Fibroblast of villous mesenchyme (primary cell): ENCODE measurements around the gene MOGAT1. TPM values are rescaled to one million over a fixed set of nuclear protein-coding genes. Genes with fewer than 3 reads are reported as not detected.

Experiments
- DNase-seq: peaks from one replicate; pipeline ENCODE4 v3.0.0-alpha.2; 2010; ENCODE audit warnings: low read depth
- H3K4me3 ChIP-seq: 2 replicates; pipeline ENCODE4 v1.5.1; 2011; ENCODE audit warnings: low read depth, mild to moderate bottlenecking, low read length
- CTCF ChIP-seq: IDR thresholded peaks from 2 replicates; pipeline ENCODE4 v1.5.1; 2012; ENCODE audit warnings: low read depth, mild to moderate bottlenecking, low read length; ENCODE audit not compliant: insufficient read depth
- total RNA-seq: library from RNA; depleted of rRNA; stranded (reverse); fragments of >200 nt; gene quantifications from 2 replicates; pipeline ENCODE4 v1.2.3, GENCODE V29; 2012

The MOGAT1 gene
- not detected in 2 replicates for total RNA-seq

GRCh38 chr2:222671259-222672067 is at the start of gene MOGAT1:
Gene MOGAT1 (plus strand): TSS chr2:222671658. CDS start chr2:222671786, 128 bp downstream.
- no peak for TF ChIP-seq CTCF
- no peak for DNase-seq
- H3K4me3 ChIP-seq = peak within 1 kb of the TSS; percentile 45

GRCh38 chr2:222621893-222622292 is 49.6 kb upstream of the MOGAT1 start:
- no peak overlapping the region for H3K4me3 ChIP-seq
- no peak for DNase-seq
- TF ChIP-seq CTCF = no peak

- no peak overlapping the region for H3K4me3 ChIP-seq
- no peak for TF ChIP-seq CTCF
- no peak for DNase-seq
These were observed 48.5 kb upstream of the MOGAT1 start for GRCh38 chr2:222622910-222623309.

- no peak overlapping the region for H3K4me3 ChIP-seq
- TF ChIP-seq CTCF = no peak
- no peak for DNase-seq
These were observed 47.6 kb upstream of the MOGAT1 start for GRCh38 chr2:222623756-222624309.

GRCh38 chr2:222627764-222628163 is 43.7 kb upstream of the MOGAT1 start:
- TF ChIP-seq CTCF = no peak
- no peak for DNase-seq
- no peak overlapping the region for H3K4me3 ChIP-seq

GRCh38 chr2:222635295-222635694 is 36.2 kb upstream of the MOGAT1 start:
- H3K4me3 ChIP-seq = no peak overlapping the region
- TF ChIP-seq CTCF = no peak
- no peak for DNase-seq
